KMS-11 (cell line): ENCODE results near the gene ZNF132.

Experiments used
- H2AFZ ChIP-seq: fragments of 200-600 bp; sonication (generic); 2 replicates; pipeline ENCODE4 v1.6.1; 2016; ENCODE audit warnings: antibody characterized with exemption, mixed run types, low read depth
- H3K27ac ChIP-seq: fragments of 200-600 bp; sonication (generic); 2 replicates; pipeline ENCODE4 v1.6.1; 2016; ENCODE audit warnings: mild to moderate bottlenecking, mixed run types
- H3K27me3 ChIP-seq: fragments of 200-600 bp; sonication (generic); 2 replicates; pipeline ENCODE4 v1.6.1; 2017; ENCODE audit warnings: mild to moderate bottlenecking, low read depth, mixed run types, moderate library complexity; ENCODE audit not compliant: insufficient read depth
- H3K36me3 ChIP-seq: fragments of 200-600 bp; sonication (generic); 2 replicates; pipeline ENCODE4 v1.6.1; 2017; ENCODE audit warnings: mild to moderate bottlenecking, mixed run types; ENCODE audit not compliant: insufficient read depth
- H3K4me1 ChIP-seq: fragments of 200-600 bp; sonication (generic); 2 replicates; pipeline ENCODE4 v1.6.1; 2016; ENCODE audit warnings: mild to moderate bottlenecking, low read depth, mixed run types; ENCODE audit not compliant: poor library complexity, severe bottlenecking
- H3K4me2 ChIP-seq: fragments of 200-600 bp; sonication (generic); 2 replicates; pipeline ENCODE4 v1.7.0; 2016; ENCODE audit warnings: mild to moderate bottlenecking, mixed run types
- H3K4me3 ChIP-seq: fragments of 200-600 bp; sonication (generic); IDR thresholded peaks from 2 replicates; pipeline ENCODE4 v1.6.1; 2017; ENCODE audit warnings: low read depth, low read length, mixed read lengths; ENCODE audit not compliant: insufficient read depth
- H3K79me2 ChIP-seq: fragments of 200-600 bp; sonication (generic); 2 replicates; pipeline ENCODE4 v1.6.1; 2016; ENCODE audit warnings: low read depth, mixed run types; ENCODE audit not compliant: insufficient read depth
- H3K9ac ChIP-seq: fragments of 200-600 bp; sonication (generic); 2 replicates; pipeline ENCODE4 v1.6.1; 2016; ENCODE audit warnings: mild to moderate bottlenecking, mixed run types
- H4K20me1 ChIP-seq: fragments of 200-600 bp; sonication (generic); 2 replicates; pipeline ENCODE4 v1.6.1; 2016; ENCODE audit warnings: mild to moderate bottlenecking, mixed run types; ENCODE audit not compliant: insufficient read depth
- CTCF ChIP-seq: fragments of 200-600 bp; sonication (generic); conservative IDR thresholded peaks from 2 replicates; pipeline ENCODE4 v1.6.1; 2017; ENCODE audit warnings: low read depth, mild to moderate bottlenecking, antibody characterized with exemption, low read length, moderate library complexity, mixed read lengths

ZNF132 gene

DNA sequence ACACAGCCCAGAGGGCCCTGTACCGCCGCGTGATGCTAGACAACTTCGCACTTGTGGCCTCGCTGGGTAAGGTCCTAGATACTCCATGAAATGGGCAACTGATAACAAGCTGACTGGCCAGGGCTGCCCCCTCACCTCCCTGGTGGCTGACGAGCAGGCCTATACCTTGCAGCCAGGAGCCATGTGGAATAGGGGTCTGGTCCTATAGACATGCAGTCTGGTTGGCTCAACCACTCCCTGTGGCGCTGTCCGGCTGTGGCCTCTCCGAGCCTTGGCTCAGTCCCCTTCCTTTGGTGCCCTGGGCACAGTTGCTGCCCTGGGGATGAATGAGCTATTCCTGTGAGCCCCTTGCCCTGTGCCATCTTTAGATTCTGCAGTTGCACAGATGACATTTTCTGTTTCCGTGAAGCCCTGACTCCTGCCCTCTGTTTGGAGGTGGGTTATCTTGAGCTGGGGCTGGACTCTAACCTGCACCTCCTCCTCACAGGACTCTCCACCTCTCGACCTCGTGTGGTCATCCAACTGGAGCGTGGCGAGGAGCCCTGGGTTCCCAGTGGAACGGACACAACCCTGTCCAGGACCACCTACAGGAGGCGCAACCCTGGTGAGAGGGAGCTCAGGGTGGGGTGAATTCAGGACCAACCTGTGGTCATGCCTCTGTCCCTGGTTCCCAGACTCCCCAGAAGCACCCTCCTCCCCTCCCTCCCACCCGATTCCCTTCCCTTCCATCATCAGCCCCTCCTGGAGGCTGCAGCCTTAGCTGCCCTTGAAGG is 29.5 kb upstream of the ZNF132 start:
- Histone ChIP-seq H3K4me1 (peaks cover 9% of the 10 kb centered on the region), H3K9ac (no peak overlapping the region), H2AFZ (no peak overlapping the region), H3K27me3 (peaks cover 10% of the 10 kb centered on the region; the same call in 1 of the 2 replicates), H3K36me3 (peaks cover 5% of the 10 kb centered on the region; the same call in 1 of the 2 replicates), H4K20me1 (no peaks in the 10 kb centered on the region), H3K4me2 (no peak overlapping the region), H3K27ac (no peak overlapping the region), H3K79me2 (peaks cover 13% of the 10 kb centered on the region; the same call in 1 of the 2 replicates), H3K4me3 (no peak overlapping the region)
- TF ChIP-seq CTCF, result no peak

DNA sequence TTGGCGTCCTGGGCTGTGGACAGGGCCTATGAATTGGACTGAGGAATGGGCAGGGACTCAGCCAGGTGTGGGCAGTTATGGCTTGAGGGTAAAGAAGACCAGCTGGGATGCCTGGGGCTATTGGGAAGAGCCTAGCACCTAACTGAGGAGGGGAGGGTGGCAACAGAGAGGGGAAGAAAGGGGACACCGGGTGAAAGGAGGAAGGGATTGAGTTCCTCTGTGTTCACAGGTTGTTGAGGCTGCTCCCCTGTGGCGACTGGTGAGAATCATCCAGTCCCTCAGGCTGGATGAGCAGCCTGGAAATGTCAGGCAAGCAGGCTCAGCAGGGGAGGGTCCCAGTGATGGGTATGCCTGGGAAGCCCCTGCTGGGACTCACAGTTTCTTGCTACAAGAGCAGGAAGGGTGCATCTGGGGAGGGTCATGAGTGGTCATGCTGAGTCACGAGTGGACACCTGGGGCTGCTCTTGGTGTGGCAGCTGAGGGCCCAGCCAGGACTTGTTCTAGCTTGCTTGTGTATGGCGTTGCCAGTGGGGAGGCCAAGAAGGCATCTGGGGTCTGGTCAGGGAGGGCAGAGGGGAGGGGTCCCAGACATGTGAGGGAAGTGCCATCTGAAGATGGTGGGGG is 28.4 kb upstream of the ZNF132 start:
- Histone ChIP-seq H4K20me1 (no peaks in the 10 kb centered on the region), H2AFZ (no peak overlapping the region), H3K79me2 (peaks cover 13% of the 10 kb centered on the region; the same call in 1 of the 2 replicates), H3K27me3 (peaks cover 10% of the 10 kb centered on the region; the same call in 1 of the 2 replicates), H3K4me3 (no peak overlapping the region), H3K36me3 (peaks cover 5% of the 10 kb centered on the region; the same call in 1 of the 2 replicates), H3K9ac (no peak overlapping the region), H3K27ac (no peak overlapping the region), H3K4me2 (peak overlapping the region; percentile 67), H3K4me1 (peaks cover 6% of the 10 kb centered on the region)
- TF ChIP-seq CTCF, result no peak

GRCh38 chr19:58466760-58467589 is 27.0 kb upstream of the ZNF132 start, which contains the start of gene ZNF324:
TSS of gene ZNF324 (plus strand) at chr19:58467080. CDS start at chr19:58469186, 2,106 bp downstream.
- no peak within 1 kb of the TSS for H3K27ac ChIP-seq
- H3K36me3 ChIP-seq, result no peaks in the 10 kb centered on the region; the same call in 1 of the 2 replicates
- no peak within 1 kb of the TSS for H3K4me3 ChIP-seq
- H3K4me1 ChIP-seq, result peaks cover 6% of the 10 kb centered on the region
- no peak for TF ChIP-seq CTCF
- H4K20me1 ChIP-seq, result no peaks in the 10 kb centered on the region
- H3K79me2 ChIP-seq, result peaks cover 13% of the 10 kb centered on the region; the same call in 1 of the 2 replicates
- H2AFZ ChIP-seq, result peak within 1 kb of the TSS; percentile 75
- H3K27me3 ChIP-seq, result peaks cover 10% of the 10 kb centered on the region; the same call in 1 of the 2 replicates
- peak within 1 kb of the TSS; percentile 65 for H3K4me2 ChIP-seq
- H3K9ac ChIP-seq, result peak within 1 kb of the TSS; percentile 56

- peaks cover 6% of the 10 kb centered on the region for H3K4me1 ChIP-seq
- no peak overlapping the region for H3K4me3 ChIP-seq
- H3K27ac ChIP-seq, result no peak overlapping the region
- H3K9ac ChIP-seq, result no peak overlapping the region; the same call in 1 of the 2 replicates
- H3K36me3 ChIP-seq, result no peaks in the 10 kb centered on the region
- peak overlapping the region; percentile 49; the same call in 1 of the 2 replicates for H3K4me2 ChIP-seq
- peaks cover 10% of the 10 kb centered on the region; the same call in 1 of the 2 replicates for H3K27me3 ChIP-seq
- H3K79me2 ChIP-seq, result peaks cover 13% of the 10 kb centered on the region; the same call in 1 of the 2 replicates
- TF ChIP-seq CTCF, result no peak
- peak overlapping the region; percentile 75 for H2AFZ ChIP-seq
- no peaks in the 10 kb centered on the region for H4K20me1 ChIP-seq
Observed at GRCh38 chr19:58466089-58466759, 26.3 kb upstream of the ZNF132 start.
